ENCODE results near the gene SYNM. TPM values are rescaled to one million over a fixed set of nuclear protein-coding genes. Genes with fewer than 3 reads are reported as not detected.

SYNM gene
- total and polyA plus RNA-seq, 2 experiments from 2014 or later = 0.74 to 3.5 TPM

DNA sequence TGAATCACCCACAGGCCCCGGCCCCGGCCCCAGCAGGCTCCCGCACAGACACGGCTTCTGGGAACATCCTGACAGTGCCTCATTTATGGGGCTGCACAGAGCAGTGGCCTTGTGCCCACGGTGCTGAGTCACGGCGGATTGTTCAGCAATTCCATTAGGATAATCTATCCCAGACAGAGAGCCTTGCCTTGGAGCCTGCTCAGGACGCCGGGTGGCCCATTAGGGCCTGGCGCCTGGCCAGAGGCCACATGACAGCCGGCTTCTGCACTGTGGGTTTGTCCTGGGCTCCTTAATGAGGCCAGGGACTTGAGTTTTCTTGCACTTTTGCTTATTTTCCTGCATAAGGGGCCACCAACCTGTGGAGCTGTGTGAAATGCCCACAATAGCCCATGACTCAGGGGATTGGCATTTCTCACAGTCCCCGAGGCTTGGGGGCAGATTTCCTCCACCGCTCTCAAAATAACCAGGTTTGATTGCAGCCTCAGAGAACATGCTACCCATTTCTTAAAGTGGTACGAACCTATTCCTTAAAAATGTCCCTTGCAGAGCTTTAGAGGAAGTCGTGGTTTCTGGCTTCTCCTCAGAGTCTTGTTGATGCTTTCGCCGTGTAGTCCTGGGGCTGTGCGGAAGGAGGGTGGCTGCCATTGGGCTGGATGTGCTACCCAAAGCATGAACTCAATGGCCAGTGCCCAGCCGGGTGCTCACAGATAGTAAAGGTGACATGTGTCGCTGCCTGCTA, 19.0 kb downstream of the SYNM start (continued):
- TF ChIP-seq, protein P1, sequence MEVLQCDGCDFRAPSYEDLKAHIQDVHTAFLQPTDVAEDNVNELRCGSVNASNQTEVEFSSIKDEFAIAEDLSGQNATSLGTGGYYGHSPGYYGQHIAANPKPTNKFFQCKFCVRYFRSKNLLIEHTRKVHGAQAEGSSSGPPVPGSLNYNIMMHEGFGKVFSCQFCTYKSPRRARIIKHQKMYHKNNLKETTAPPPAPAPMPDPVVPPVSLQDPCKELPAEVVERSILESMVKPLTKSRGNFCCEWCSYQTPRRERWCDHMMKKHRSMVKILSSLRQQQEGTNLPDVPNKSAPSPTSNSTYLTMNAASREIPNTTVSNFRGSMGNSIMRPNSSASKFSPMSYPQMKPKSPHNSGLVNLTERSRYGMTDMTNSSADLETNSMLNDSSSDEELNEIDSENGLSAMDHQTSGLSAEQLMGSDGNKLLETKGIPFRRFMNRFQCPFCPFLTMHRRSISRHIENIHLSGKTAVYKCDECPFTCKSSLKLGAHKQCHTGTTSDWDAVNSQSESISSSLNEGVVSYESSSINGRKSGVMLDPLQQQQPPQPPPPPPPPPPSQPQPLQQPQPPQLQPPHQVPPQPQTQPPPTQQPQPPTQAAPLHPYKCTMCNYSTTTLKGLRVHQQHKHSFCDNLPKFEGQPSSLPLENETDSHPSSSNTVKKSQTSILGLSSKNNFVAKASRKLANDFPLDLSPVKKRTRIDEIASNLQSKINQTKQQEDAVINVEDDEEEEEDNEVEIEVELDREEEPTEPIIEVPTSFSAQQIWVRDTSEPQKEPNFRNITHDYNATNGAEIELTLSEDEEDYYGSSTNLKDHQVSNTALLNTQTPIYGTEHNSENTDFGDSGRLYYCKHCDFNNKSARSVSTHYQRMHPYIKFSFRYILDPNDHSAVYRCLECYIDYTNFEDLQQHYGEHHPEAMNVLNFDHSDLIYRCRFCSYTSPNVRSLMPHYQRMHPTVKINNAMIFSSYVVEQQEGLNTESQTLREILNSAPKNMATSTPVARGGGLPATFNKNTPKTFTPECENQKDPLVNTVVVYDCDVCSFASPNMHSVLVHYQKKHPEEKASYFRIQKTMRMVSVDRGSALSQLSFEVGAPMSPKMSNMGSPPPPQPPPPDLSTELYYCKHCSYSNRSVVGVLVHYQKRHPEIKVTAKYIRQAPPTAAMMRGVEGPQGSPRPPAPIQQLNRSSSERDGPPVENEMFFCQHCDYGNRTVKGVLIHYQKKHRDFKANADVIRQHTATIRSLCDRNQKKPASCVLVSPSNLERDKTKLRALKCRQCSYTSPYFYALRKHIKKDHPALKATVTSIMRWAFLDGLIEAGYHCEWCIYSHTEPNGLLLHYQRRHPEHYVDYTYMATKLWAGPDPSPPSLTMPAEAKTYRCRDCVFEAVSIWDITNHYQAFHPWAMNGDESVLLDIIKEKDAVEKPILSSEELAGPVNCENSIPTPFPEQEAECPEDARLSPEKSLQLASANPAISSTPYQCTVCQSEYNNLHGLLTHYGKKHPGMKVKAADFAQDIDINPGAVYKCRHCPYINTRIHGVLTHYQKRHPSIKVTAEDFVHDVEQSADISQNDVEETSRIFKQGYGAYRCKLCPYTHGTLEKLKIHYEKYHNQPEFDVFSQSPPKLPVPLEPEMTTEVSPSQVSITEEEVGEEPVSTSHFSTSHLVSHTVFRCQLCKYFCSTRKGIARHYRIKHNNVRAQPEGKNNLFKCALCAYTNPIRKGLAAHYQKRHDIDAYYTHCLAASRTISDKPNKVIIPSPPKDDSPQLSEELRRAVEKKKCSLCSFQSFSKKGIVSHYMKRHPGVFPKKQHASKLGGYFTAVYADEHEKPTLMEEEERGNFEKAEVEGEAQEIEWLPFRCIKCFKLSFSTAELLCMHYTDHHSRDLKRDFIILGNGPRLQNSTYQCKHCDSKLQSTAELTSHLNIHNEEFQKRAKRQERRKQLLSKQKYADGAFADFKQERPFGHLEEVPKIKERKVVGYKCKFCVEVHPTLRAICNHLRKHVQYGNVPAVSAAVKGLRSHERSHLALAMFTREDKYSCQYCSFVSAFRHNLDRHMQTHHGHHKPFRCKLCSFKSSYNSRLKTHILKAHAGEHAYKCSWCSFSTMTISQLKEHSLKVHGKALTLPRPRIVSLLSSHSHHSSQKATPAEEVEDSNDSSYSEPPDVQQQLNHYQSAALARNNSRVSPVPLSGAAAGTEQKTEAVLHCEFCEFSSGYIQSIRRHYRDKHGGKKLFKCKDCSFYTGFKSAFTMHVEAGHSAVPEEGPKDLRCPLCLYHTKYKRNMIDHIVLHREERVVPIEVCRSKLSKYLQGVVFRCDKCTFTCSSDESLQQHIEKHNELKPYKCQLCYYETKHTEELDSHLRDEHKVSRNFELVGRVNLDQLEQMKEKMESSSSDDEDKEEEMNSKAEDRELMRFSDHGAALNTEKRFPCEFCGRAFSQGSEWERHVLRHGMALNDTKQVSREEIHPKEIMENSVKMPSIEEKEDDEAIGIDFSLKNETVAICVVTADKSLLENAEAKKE (CRISPR knock-in tag; IDR thresholded peaks at IDR 0.05) = no peak
- TF ChIP-seq STAT1 (IDR thresholded peaks at IDR 0.05; ENCODE audit: unreplicated experiment) (no peak), ZNF114 (CRISPR knock-in tag; IDR thresholded peaks at IDR 0.05) (no peak), EZH2phosphoT487 (IDR thresholded peaks at IDR 0.05; ENCODE audit: unreplicated experiment) (no peak), CREB1 (CRISPR knock-in tag; IDR thresholded peaks at IDR 0.05; ENCODE audit: low read depth) (no peak)
- TF ChIP-seq, protein P2, sequence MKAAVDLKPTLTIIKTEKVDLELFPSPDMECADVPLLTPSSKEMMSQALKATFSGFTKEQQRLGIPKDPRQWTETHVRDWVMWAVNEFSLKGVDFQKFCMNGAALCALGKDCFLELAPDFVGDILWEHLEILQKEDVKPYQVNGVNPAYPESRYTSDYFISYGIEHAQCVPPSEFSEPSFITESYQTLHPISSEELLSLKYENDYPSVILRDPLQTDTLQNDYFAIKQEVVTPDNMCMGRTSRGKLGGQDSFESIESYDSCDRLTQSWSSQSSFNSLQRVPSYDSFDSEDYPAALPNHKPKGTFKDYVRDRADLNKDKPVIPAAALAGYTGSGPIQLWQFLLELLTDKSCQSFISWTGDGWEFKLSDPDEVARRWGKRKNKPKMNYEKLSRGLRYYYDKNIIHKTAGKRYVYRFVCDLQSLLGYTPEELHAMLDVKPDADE (IDR thresholded peaks at IDR 0.05) = no peak

DNA sequence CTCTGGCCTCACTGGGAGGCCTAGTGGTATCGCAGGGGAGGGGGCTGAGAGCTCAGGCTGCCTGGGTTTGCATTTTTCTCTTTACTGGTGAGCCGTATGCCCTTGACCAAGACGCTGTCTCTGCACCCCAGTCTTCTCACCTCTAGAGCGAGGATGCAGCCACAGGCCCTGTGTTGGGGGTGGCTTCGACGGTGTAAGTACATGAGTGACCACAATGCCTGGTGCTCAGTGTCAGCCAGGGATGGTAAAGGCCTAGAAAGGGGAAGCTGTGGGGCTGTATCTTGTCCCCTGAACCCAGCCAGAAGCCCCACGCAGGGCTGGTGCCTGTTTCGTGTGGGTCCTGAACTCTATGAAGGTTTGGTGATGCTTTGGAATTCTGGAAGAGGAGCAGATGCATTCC, 19.8 kb downstream of the SYNM start:
- no peak overlapping the region for H2AFZ ChIP-seq
- H3K79me2 ChIP-seq (replicated peaks; ENCODE audit: insufficient read depth) = no peaks in the 10 kb centered on the region; the same call in 1 of the 2 replicates
- ATAC-seq (no peak), DNase-seq (ENCODE audit: low spot score) (no peak)
- no peak overlapping the region for H3K4me2 ChIP-seq
- no peaks in the 10 kb centered on the region for H4K20me1 ChIP-seq (replicated peaks; ENCODE audit: insufficient read depth)
- Mint-ChIP-seq H3K27me3 (ENCODE audit: insufficient read depth, low read depth, poor library complexity) (peaks cover 2% of the 10 kb centered on the region), H3K36me3 (ENCODE audit: low read depth) (peaks cover under 1% of the 10 kb centered on the region; the same call in 1 of the 3 replicates), H3K27ac (no peak overlapping the region; the same call in 1 of the 2 replicates), H3K4me3 (no peak overlapping the region), H3K9me3 (no peaks in the 10 kb centered on the region; the same call in 2 of the 3 replicates), H3K4me1 (peaks cover 30% of the 10 kb centered on the region)
- no peaks in the 10 kb centered on the region for H3K27me3 ChIP-seq (ENCODE audit: insufficient read depth)
- no peaks in the 10 kb centered on the region for H3K4me1 ChIP-seq (ENCODE audit: insufficient read depth)
- H3K36me3 ChIP-seq (ENCODE audit: insufficient read depth) = no peaks in the 10 kb centered on the region
- no peak overlapping the region for H3K4me3 ChIP-seq
- no peaks in the 10 kb centered on the region for H3F3A ChIP-seq (replicated peaks; ENCODE audit: low read depth)
- H3K9me2 ChIP-seq (ENCODE audit: insufficient read depth) = no peaks in the 10 kb centered on the region
- H3K27ac ChIP-seq (ENCODE audit: low read depth) = no peak overlapping the region
- no peak for TF ChIP-seq STAT1 (IDR thresholded peaks at IDR 0.05; ENCODE audit: unreplicated experiment)
- TF ChIP-seq EZH2phosphoT487 (IDR thresholded peaks at IDR 0.05; ENCODE audit: unreplicated experiment) = no peak
- no peak for TF ChIP-seq ZNF331 (CRISPR knock-in tag; IDR thresholded peaks at IDR 0.05; ENCODE audit: low read depth)
- TF ChIP-seq, protein P1 (CRISPR knock-in tag; IDR thresholded peaks at IDR 0.05) = no peak
